ENCODE measurements around the gene CAT.

The CAT gene

GRCh38 chr11:34493926-34494595 lies 55.3 kb downstream of the CAT start:
- no peak overlapping the region for H3K4me3 ChIP-seq (ENCODE audit: low read depth, low read length)

- H3K4me3 ChIP-seq (ENCODE audit: low read depth, low read length): no peak overlapping the region
Observed at GRCh38 chr11:34495239-34495723, 56.5 kb downstream of the CAT start.

GRCh38 chr11:34495724-34496377 lies 57.1 kb downstream of the CAT start:
- H3K4me3 ChIP-seq (ENCODE audit: low read depth, low read length): no peak overlapping the region

GRCh38 chr11:34499719-34500500 lies 61.2 kb downstream of the CAT start:
- no peak overlapping the region for H3K4me3 ChIP-seq (ENCODE audit: low read depth, low read length)

GRCh38 chr11:34501500-34501899 lies 62.8 kb downstream of the CAT start:
- no peak overlapping the region for H3K4me3 ChIP-seq (ENCODE audit: low read depth, low read length)

- no peak overlapping the region for H3K4me3 ChIP-seq (ENCODE audit: low read depth, low read length)
Observed at GRCh38 chr11:34501949-34502348, 63.2 kb downstream of the CAT start.

- no peak overlapping the region for H3K4me3 ChIP-seq (ENCODE audit: low read depth, low read length)
Observed at GRCh38 chr11:34502949-34503348, 64.2 kb downstream of the CAT start.

GRCh38 chr11:34505874-34506273 lies 67.1 kb downstream of the CAT start:
- no peak overlapping the region for H3K4me3 ChIP-seq (ENCODE audit: low read depth, low read length)

GRCh38 chr11:34507156-34507555 lies 68.4 kb downstream of the CAT start:
- no peak overlapping the region for H3K4me3 ChIP-seq (ENCODE audit: low read depth, low read length)

- H3K4me3 ChIP-seq (ENCODE audit: low read depth, low read length): no peak overlapping the region
Observed at GRCh38 chr11:34507610-34508009, 68.9 kb downstream of the CAT start.

- no peak overlapping the region for H3K4me3 ChIP-seq (ENCODE audit: low read depth, low read length)
Observed at GRCh38 chr11:34508524-34508923, 69.8 kb downstream of the CAT start.

- no peak overlapping the region for H3K4me3 ChIP-seq (ENCODE audit: low read depth, low read length)
Observed at GRCh38 chr11:34509336-34509876, 70.7 kb downstream of the CAT start.

- no peak overlapping the region for H3K4me3 ChIP-seq (ENCODE audit: low read depth, low read length)
Observed at GRCh38 chr11:34510218-34510617, 71.5 kb downstream of the CAT start.

- H3K4me3 ChIP-seq (ENCODE audit: low read depth, low read length): no peak overlapping the region
Observed at GRCh38 chr11:34510673-34511072, 71.9 kb downstream of the CAT start.

- H3K4me3 ChIP-seq (ENCODE audit: low read depth, low read length): no peak overlapping the region
Observed at GRCh38 chr11:34512840-34513681, 74.3 kb downstream of the CAT start.

GRCh38 chr11:34513682-34514449 lies 75.1 kb downstream of the CAT start, which contains the start of gene ELF5:
Gene ELF5, minus strand, starts transcription at chr11:34513794. Its CDS starts 8,045 bp downstream, at chr11:34505749.
- H3K4me3 ChIP-seq (ENCODE audit: low read depth, low read length): no peak within 1 kb of the TSS

GRCh38 chr11:34514597-34514996 lies 75.9 kb downstream of the CAT start:
- no peak overlapping the region for H3K4me3 ChIP-seq (ENCODE audit: low read depth, low read length)

GRCh38 chr11:34516247-34517040 lies 77.7 kb downstream of the CAT start:
- H3K4me3 ChIP-seq (ENCODE audit: low read depth, low read length): no peak overlapping the region
